SK-N-SH (cell line): ENCODE results near the gene THSD7A. TPM values are rescaled to one million over a fixed set of nuclear protein-coding genes. Genes with fewer than 3 reads are reported as not detected.

Source experiments
- CTCF ChIA-PET: fragments of 300-600, 350-600 bp; formaldehyde crosslinking; extraction: SDS; loops from one replicate; lab custom pipeline; 2021; lab: Yijun Ruan, JAX
- POLR2A ChIA-PET: fragments of 350-600 bp; sonication (Branson Sonifier 250); formaldehyde crosslinking; extraction: SDS; loops from one replicate; lab custom pipeline; 2020; ENCODE audit warnings: antibody characterized with exemption, inconsistent platforms; lab: Yijun Ruan, JAX
- DNase-seq: peaks from one replicate; pipeline ENCODE4 v3.0.0; 2012
- H2AFZ ChIP-seq: fragments of 200-600 bp; sonication (generic); 2 replicates; pipeline ENCODE4 v1.8.1; 2016; ENCODE audit warnings: antibody characterized with exemption, mild to moderate bottlenecking, low read depth
- H3F3A ChIP-seq: fragments of 200-600 bp; sonication (generic); replicated peaks from 2 replicates; pipeline ENCODE3; 2016; ENCODE audit warnings: antibody characterized with exemption, mild to moderate bottlenecking; ENCODE audit not compliant: insufficient read depth
- H3K27ac ChIP-seq, 2 experiments: fragments of 200-500 bp in 1 of 2; fragments of 200-600 bp in 1 of 2; sonication (Bioruptor generic) in 1 of 2; sonication (generic), shearing (Covaris generic) in 1 of 2; 2 replicates each; pipeline versions ENCODE4 v1.5.1 to v1.6.1; 2014 to 2016; ENCODE audit warnings: low read depth in 2 of 2, inconsistent platforms in 1 of 2, low read length in 1 of 2, mild to moderate bottlenecking in 1 of 2, mixed read lengths in 1 of 2
- H3K27me3 ChIP-seq: fragments of 200-600 bp; sonication (generic), shearing (Covaris generic); 2 replicates; pipeline ENCODE4 v1.6.1; 2016; ENCODE audit warnings: mixed run types; ENCODE audit not compliant: insufficient read depth
- H3K36me3 ChIP-seq, 2 experiments: fragments of 200-500 bp in 1 of 2; fragments of 200-600 bp in 1 of 2; sonication (Bioruptor generic) in 1 of 2; sonication (generic) in 1 of 2; replicated peaks in 1 of 2; 2 replicates each; pipeline versions ENCODE3 to v1.5.1; 2014 to 2016; ENCODE audit warnings: low read length in 1 of 2, mild to moderate bottlenecking in 1 of 2; ENCODE audit not compliant: insufficient read depth in 2 of 2, control insufficient read depth in 1 of 2
- H3K4me1 ChIP-seq, 2 experiments: fragments of 200-500 bp in 1 of 2; fragments of 200-600 bp in 1 of 2; sonication (Bioruptor generic) in 1 of 2; sonication (generic), shearing (Covaris generic) in 1 of 2; 2 replicates each; pipeline versions ENCODE4 v1.5.1 to v1.6.1; 2014 to 2016; ENCODE audit warnings: low read depth in 1 of 2, low read length in 1 of 2, mixed run types in 1 of 2; ENCODE audit not compliant: insufficient read depth in 2 of 2, control insufficient read depth in 1 of 2
- H3K4me2 ChIP-seq: fragments of 200-600 bp; sonication (generic), shearing (Covaris generic); 2 replicates; pipeline ENCODE4 v1.6.1; 2017; ENCODE audit warnings: mixed run types
- H3K4me3 ChIP-seq, 2 experiments: fragments of 200-500 bp in 1 of 2; fragments of 200-600 bp in 1 of 2; sonication (Bioruptor generic) in 1 of 2; sonication (generic), shearing (Covaris generic) in 1 of 2; 2 replicates each; pipeline versions ENCODE4 v1.5.1 to v1.8.1; 2014 to 2016; ENCODE audit warnings: low read depth in 2 of 2, inconsistent platforms in 1 of 2, low read length in 1 of 2, mild to moderate bottlenecking in 1 of 2, mixed read lengths in 1 of 2, moderate library complexity in 1 of 2
- H3K79me2 ChIP-seq: fragments of 200-600 bp; sonication (generic); 2 replicates; pipeline ENCODE4 v1.8.1; 2017; ENCODE audit warnings: mild to moderate bottlenecking; ENCODE audit not compliant: insufficient read depth
- H3K9ac ChIP-seq: fragments of 200-600 bp; sonication (generic); 2 replicates; pipeline ENCODE4 v1.6.1; 2017; ENCODE audit warnings: mixed run types
- H3K9me2 ChIP-seq: fragments of 200-600 bp; sonication (generic); 2 replicates; pipeline ENCODE4 v1.6.1; 2017; ENCODE audit warnings: mixed run types
- H3K9me3 ChIP-seq: fragments of 200-600 bp; sonication (generic); 2 replicates; pipeline ENCODE4 v1.6.1; 2017; ENCODE audit warnings: mixed run types, mild to moderate bottlenecking, moderate library complexity
- H4K20me1 ChIP-seq: fragments of 200-600 bp; sonication (generic); 2 replicates; pipeline ENCODE4 v1.6.1; 2017; ENCODE audit warnings: mild to moderate bottlenecking, mixed run types; ENCODE audit not compliant: insufficient read depth
- ELF1 ChIP-seq: IDR thresholded peaks from 2 replicates; pipeline ENCODE4 v1.4.0; 2012
- EZH2phosphoT487 ChIP-seq: fragments of 200-600 bp; sonication (generic); IDR thresholded peaks from 2 replicates; pipeline ENCODE4 v1.6.1; 2017; ENCODE audit warnings: low read depth, mixed run types, mild to moderate bottlenecking, antibody characterized with exemption, moderate library complexity, borderline replicate concordance
- NFIC ChIP-seq: IDR thresholded peaks from 2 replicates; pipeline ENCODE4 v1.4.0; 2012; ENCODE audit warnings: borderline replicate concordance
- NRF1 ChIP-seq: IDR thresholded peaks from 2 replicates; pipeline ENCODE4 v1.6.1; 2012; ENCODE audit warnings: low read depth, mild to moderate bottlenecking, low read length
- POLR2AphosphoS5 ChIP-seq: IDR thresholded peaks from 2 replicates; pipeline ENCODE4 v1.6.1; 2012; ENCODE audit warnings: low read depth, low read length
- RAD21 ChIP-seq: IDR thresholded peaks from 2 replicates; pipeline ENCODE4 v1.6.1; 2012; ENCODE audit warnings: mild to moderate bottlenecking, low read length
- RCOR1 ChIP-seq: fragments of 150-350 bp; IDR thresholded peaks from 2 replicates; pipeline ENCODE4 v1.6.1; 2017; ENCODE audit warnings: antibody characterized with exemption, low read length
- RFX5 ChIP-seq: IDR thresholded peaks from 2 replicates; pipeline ENCODE4 v1.6.1; 2012; ENCODE audit warnings: mild to moderate bottlenecking, improper control_type of control experiment, low read length
- SIN3A ChIP-seq: IDR thresholded peaks from 2 replicates; pipeline ENCODE4 v1.6.1; 2012; ENCODE audit warnings: low read depth, mild to moderate bottlenecking, low read length, moderate library complexity, borderline replicate concordance
- TAF1 ChIP-seq: IDR thresholded peaks from 2 replicates; pipeline ENCODE4 v1.6.1; 2012; ENCODE audit warnings: low read depth, mild to moderate bottlenecking, low read length, moderate library complexity, borderline replicate concordance
- USF2 ChIP-seq: fragments of 150-350 bp; IDR thresholded peaks from 2 replicates; pipeline ENCODE4 v1.6.1; 2017; ENCODE audit warnings: antibody characterized with exemption, low read length, low read depth, borderline replicate concordance
- WGBS: methylation state at CpG from one replicate; pipeline ENCODE4 v1.1.6; 2017; ENCODE audit warnings: low lambda C conversion rate; 5-methylcytosine and 5-hydroxymethylcytosine counted together
- polyA plus RNA-seq, 3 experiments: library from polyadenylated mRNA; depleted of rRNA; stranded (reverse); fragments of >200 nt; gene quantifications; 2 replicates each; pipeline ENCODE4 v1.2.3, GENCODE V29; 2012
- TF ChIP-seq, protein P1 (sequence below): IDR thresholded peaks from 2 replicates; pipeline ENCODE4 v1.4.0; 2012; ENCODE audit warnings: low read depth, borderline replicate concordance

The THSD7A gene
- polyA plus RNA-seq, 1 of the 3 experiments (the other 2 are of a cell fraction), result 0.16 TPM

DNA sequence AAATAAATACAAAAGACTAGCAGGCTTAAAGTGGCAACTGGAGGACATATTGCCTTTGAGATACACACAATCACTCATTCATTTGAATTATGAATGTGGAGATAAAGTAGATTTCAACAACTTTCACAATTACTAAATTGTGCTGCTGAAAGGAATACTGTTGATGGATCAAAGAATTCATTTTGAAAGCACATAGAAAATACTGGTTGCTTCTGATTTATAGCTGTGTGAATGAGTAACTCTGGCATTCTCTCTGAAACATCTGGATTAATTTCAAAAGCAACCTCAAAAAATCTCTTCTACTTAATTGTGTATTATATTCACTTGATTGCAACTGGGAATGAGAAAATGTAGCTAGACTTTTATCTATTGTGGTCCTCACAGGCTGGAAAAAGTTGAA is 397.6 kb downstream of the THSD7A start (continued):
- TF ChIP-seq SIN3A (no peak), RAD21 (no peak), NRF1 (no peak), RCOR1 (no peak), TAF1 (no peak)

- ChIA-PET POLR2A (no interaction called here), CTCF (no interaction called here)
- no peak overlapping the region for H3K27ac ChIP-seq
- H3K79me2 ChIP-seq, result no peaks in the 10 kb centered on the region
- H3K27me3 ChIP-seq, result no peaks in the 10 kb centered on the region
- no peak overlapping the region for H3K4me3 ChIP-seq
- H2AFZ ChIP-seq, result no peak overlapping the region
- no peaks in the 10 kb centered on the region for H4K20me1 ChIP-seq
- no peaks in the 10 kb centered on the region for H3F3A ChIP-seq
- WGBS, result 84% methylated on average over 1 of the region's 1 CpG
- H3K9me3 ChIP-seq, result no peaks in the 10 kb centered on the region
- DNase-seq, result no peak
- TF ChIP-seq, protein P1, sequence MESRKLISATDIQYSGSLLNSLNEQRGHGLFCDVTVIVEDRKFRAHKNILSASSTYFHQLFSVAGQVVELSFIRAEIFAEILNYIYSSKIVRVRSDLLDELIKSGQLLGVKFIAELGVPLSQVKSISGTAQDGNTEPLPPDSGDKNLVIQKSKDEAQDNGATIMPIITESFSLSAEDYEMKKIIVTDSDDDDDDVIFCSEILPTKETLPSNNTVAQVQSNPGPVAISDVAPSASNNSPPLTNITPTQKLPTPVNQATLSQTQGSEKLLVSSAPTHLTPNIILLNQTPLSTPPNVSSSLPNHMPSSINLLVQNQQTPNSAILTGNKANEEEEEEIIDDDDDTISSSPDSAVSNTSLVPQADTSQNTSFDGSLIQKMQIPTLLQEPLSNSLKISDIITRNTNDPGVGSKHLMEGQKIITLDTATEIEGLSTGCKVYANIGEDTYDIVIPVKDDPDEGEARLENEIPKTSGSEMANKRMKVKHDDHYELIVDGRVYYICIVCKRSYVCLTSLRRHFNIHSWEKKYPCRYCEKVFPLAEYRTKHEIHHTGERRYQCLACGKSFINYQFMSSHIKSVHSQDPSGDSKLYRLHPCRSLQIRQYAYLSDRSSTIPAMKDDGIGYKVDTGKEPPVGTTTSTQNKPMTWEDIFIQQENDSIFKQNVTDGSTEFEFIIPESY, result no peak
- TF ChIP-seq USF2, result no peak
- no peak for TF ChIP-seq POLR2AphosphoS5
- TF ChIP-seq ELF1, result no peak
- no peak for TF ChIP-seq NFIC
- peaks cover 0 to 15% of the 10 kb centered on the region in 2 experiments for H3K36me3 ChIP-seq
- H3K9me2 ChIP-seq, result no peaks in the 10 kb centered on the region
- peaks cover 0 to 4% of the 10 kb centered on the region in 2 experiments; a peak in 1 of 4 replicates for H3K4me1 ChIP-seq
- H3K9ac ChIP-seq, result no peak overlapping the region
- no peak overlapping the region for H3K4me2 ChIP-seq
Measured at GRCh38 chr7:11430841-11431240, 401.2 kb downstream of the THSD7A start.

- Histone ChIP-seq H3K79me2 (no peaks in the 10 kb centered on the region), H3K36me3 (peaks cover 0 to 15% of the 10 kb centered on the region in 2 experiments), H3K4me2 (no peak overlapping the region), H3F3A (no peaks in the 10 kb centered on the region), H3K9ac (no peak overlapping the region), H3K27me3 (no peaks in the 10 kb centered on the region), H4K20me1 (no peaks in the 10 kb centered on the region), H3K27ac (no peak overlapping the region), H3K4me1 (peaks cover 0 to 4% of the 10 kb centered on the region in 2 experiments; a peak in 1 of 4 replicates)
- ChIA-PET POLR2A (no interaction called here), CTCF (no interaction called here)
- TF ChIP-seq RCOR1 (no peak), RFX5 (no peak), EZH2phosphoT487 (no peak), SIN3A (no peak)
- TF ChIP-seq, all 33 proteins: peak for 0
- 27% methylated on average over 2 of the region's 2 CpGs for WGBS
- Histone ChIP-seq H3K9me3 (no peaks in the 10 kb centered on the region), H3K4me3 (no peak overlapping the region), H3K9me2 (no peaks in the 10 kb centered on the region), H2AFZ (no peak overlapping the region)
- no peak for DNase-seq
Measured at GRCh38 chr7:11430112-11430511, 401.9 kb downstream of the THSD7A start.
